K562 (cell line): Measurements from ENCODE around the gene TMC4. TPM values are rescaled to one million over a fixed set of nuclear protein-coding genes. Genes with fewer than 3 reads are reported as not detected.

Experiments
- CEBPZ ChIP-seq: fragments of 150-350 bp; IDR thresholded peaks from 2 replicates; pipeline ENCODE4 v1.6.1; 2014; ENCODE audit warnings: low read depth, mild to moderate bottlenecking, low read length, borderline replicate concordance
- ERF ChIP-seq: fragments of 450-650 bp; formaldehyde crosslinking; IDR thresholded peaks from 2 replicates; pipeline ENCODE4 v1.4.0; 2020; ENCODE audit warnings: mild to moderate bottlenecking, mixed read lengths
- KHSRP ChIP-seq: fragments of 450-650 bp; IDR thresholded peaks from 2 replicates; pipeline ENCODE4 v1.6.1; 2017
- MCM7 ChIP-seq, 2 experiments: fragments of 450-650 bp; IDR thresholded peaks; 2 replicates each; pipeline ENCODE4 v1.6.1; 2016 to 2018
- PCBP1 ChIP-seq: fragments of 200-400 bp; formaldehyde crosslinking; IDR thresholded peaks from 2 replicates; pipeline ENCODE4 v1.6.1; 2018; ENCODE audit warnings: mild to moderate bottlenecking, low read depth, low read length; ENCODE audit not compliant: poor library complexity, severe bottlenecking
- RERE ChIP-seq: sonication (generic); formaldehyde crosslinking; IDR thresholded peaks from 2 replicates; pipeline ENCODE4 v1.8.0; 2023; ENCODE audit warnings: missing genetic modification reagents, mild to moderate bottlenecking, borderline replicate concordance
- SRF ChIP-seq, 2 experiments: fragments of 250-450, 450-650 bp in 1 of 2; sonication (Bioruptor Pico) in 1 of 2; sonication (generic) in 1 of 2; formaldehyde crosslinking; IDR thresholded peaks; 2 replicates each; pipeline versions ENCODE4 v1.5.0 to v1.5.1; 2020 to 2022; ENCODE audit warnings: mild to moderate bottlenecking in 1 of 2, missing genetic modification reagents in 1 of 2
- ZBTB43 ChIP-seq: sonication (generic); formaldehyde crosslinking; IDR thresholded peaks from 2 replicates; pipeline ENCODE4 v1.8.0; 2023; ENCODE audit warnings: mild to moderate bottlenecking, missing genetic modification reagents
- ZNF263 ChIP-seq: sonication (generic); formaldehyde crosslinking; IDR thresholded peaks from 2 replicates; pipeline ENCODE4 v1.8.0; 2022; ENCODE audit warnings: mild to moderate bottlenecking, missing genetic modification reagents, borderline replicate concordance
- ZNF511 ChIP-seq: sonication (generic); formaldehyde crosslinking; IDR thresholded peaks from 2 replicates; pipeline ENCODE4 v1.8.0; 2022; ENCODE audit warnings: mild to moderate bottlenecking, missing genetic modification reagents
- polyA plus RNA-seq, 8 experiments: library from polyadenylated mRNA; depleted of rRNA in 4 of 8; stranded (reverse) in 5 of 8; unstranded in 3 of 8; fragments of >200 nt; fragmentation: Nextera tagmentation in 2 of 8; fragmentation: Illumina TruSeq in 1 of 8; extraction: Ambion mirVana in 2 of 8; extraction: Trizol in 1 of 8; gene quantifications; 2 replicates each; pipeline versions ENCODE4 v1.2.1 to v1.2.3, GENCODE V29; 2011 to 2014; ENCODE audit warnings: inconsistent platforms in 1 of 8, missing spikeins in 1 of 8
- total RNA-seq, 7 experiments: library from RNA; depleted of rRNA in 6 of 7; stranded (reverse); fragments of >200 nt in 6 of 7; fragmentation: Illumina TruSeq in 2 of 7; extraction: Trizol in 2 of 7; gene quantifications; 2 replicates each; pipeline versions ENCODE4 v1.2.1 to v1.2.3, GENCODE V29; 2011 to 2021; ENCODE audit warnings: low replicate concordance in 1 of 7
- TF ChIP-seq, protein P1 (sequence below), 3 experiments: fragments of 200-800 bp in 1 of 3; fragments of 250-450 bp in 1 of 3; fragments of 450-650 bp in 1 of 3; sonication (Bioruptor Pico) in 1 of 3; sonication (Bioruptor generic) in 1 of 3; formaldehyde crosslinking in 1 of 3; IDR thresholded peaks; 2 replicates each; pipeline versions ENCODE4 v1.6.1 to v1.8.0; 2016 to 2022; ENCODE audit warnings: mild to moderate bottlenecking in 2 of 3, missing genetic modification characterization in 2 of 3, missing compliant biosample characterization in 1 of 3, moderate library complexity in 1 of 3

The TMC4 gene
- total and polyA plus RNA-seq, 9 of the 15 experiments (the other 6 are each of a cell fraction or from before 2014, with no cell fraction given) = 0.12 to 0.79 (median 0.36) TPM; not detected in 2

- TF ChIP-seq RERE (CRISPR knock-in tag) (0 out of 2 replicates have a peak, but pooled peaks have one; percentile 24), ZNF511 (CRISPR knock-in tag) (peak; percentile 33; the same call in 1 of the 2 replicates), SRF (CRISPR knock-in tag; IDR thresholded peaks at IDR 0.05) (no peak), KHSRP (no peak), ZBTB43 (CRISPR knock-in tag) (peak; percentile 32), PCBP1 (no peak), ZNF263 (CRISPR knock-in tag) (no peak; the same call in 1 of the 2 replicates), CEBPZ (no peak), MCM7 (IDR thresholded peaks at IDR 0.05) (no peak), ERF (CRISPR knock-in tag) (no peak)
- TF ChIP-seq, protein P1, sequence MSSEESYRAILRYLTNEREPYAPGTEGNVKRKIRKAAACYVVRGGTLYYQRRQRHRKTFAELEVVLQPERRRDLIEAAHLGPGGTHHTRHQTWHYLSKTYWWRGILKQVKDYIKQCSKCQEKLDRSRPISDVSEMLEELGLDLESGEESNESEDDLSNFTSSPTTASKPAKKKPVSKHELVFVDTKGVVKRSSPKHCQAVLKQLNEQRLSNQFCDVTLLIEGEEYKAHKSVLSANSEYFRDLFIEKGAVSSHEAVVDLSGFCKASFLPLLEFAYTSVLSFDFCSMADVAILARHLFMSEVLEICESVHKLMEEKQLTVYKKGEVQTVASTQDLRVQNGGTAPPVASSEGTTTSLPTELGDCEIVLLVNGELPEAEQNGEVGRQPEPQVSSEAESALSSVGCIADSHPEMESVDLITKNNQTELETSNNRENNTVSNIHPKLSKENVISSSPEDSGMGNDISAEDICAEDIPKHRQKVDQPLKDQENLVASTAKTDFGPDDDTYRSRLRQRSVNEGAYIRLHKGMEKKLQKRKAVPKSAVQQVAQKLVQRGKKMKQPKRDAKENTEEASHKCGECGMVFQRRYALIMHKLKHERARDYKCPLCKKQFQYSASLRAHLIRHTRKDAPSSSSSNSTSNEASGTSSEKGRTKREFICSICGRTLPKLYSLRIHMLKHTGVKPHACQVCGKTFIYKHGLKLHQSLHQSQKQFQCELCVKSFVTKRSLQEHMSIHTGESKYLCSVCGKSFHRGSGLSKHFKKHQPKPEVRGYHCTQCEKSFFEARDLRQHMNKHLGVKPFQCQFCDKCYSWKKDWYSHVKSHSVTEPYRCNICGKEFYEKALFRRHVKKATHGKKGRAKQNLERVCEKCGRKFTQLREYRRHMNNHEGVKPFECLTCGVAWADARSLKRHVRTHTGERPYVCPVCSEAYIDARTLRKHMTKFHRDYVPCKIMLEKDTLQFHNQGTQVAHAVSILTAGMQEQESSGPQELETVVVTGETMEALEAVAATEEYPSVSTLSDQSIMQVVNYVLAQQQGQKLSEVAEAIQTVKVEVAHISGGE (CRISPR knock-in tag; IDR thresholded peaks at IDR 0.05) = no peak
Observed at GRCh38 chr19:54209058-54209810, 36.3 kb upstream of the TMC4 start (continued).
